AG09319 (cell line): ENCODE results near the gene COX14.

ENCODE experiments used
- DNase-seq: peaks from one replicate; pipeline ENCODE4 v3.0.0-alpha.2; 2010; ENCODE audit warnings: low read depth; ENCODE audit errors: extremely low read depth
- CTCF ChIP-seq: IDR thresholded peaks from 2 replicates; pipeline ENCODE4 v1.5.1; 2011; ENCODE audit warnings: low read depth, mild to moderate bottlenecking, inconsistent platforms, low read length, moderate library complexity

COX14 gene

DNA sequence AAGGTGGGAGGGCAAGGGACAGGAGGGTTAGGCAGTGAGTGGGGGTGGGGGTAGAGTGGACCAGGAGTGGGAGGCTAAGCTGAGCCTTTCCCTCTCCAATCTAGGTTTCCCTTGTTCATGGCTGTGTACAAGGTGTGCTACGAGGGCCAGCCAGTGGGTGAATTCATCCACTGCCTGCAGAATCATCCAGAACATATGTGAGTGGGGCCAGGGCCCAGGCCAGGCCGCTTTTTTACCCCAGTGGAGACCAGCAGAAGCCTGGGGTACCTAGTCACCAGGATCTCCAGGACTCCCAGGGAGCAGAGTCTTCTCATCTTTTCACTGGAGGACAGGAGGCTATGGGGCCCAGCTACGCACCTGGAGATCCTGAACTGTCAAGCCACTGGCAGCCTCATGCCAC lies 2.7 kb upstream of the COX14 start:
- no peak for TF ChIP-seq CTCF
- no peak for DNase-seq

GRCh38 chr12:50110127-50110761 lies 1.8 kb upstream of the COX14 start:
- TF ChIP-seq CTCF = no peak
- DNase-seq = no peak

DNA sequence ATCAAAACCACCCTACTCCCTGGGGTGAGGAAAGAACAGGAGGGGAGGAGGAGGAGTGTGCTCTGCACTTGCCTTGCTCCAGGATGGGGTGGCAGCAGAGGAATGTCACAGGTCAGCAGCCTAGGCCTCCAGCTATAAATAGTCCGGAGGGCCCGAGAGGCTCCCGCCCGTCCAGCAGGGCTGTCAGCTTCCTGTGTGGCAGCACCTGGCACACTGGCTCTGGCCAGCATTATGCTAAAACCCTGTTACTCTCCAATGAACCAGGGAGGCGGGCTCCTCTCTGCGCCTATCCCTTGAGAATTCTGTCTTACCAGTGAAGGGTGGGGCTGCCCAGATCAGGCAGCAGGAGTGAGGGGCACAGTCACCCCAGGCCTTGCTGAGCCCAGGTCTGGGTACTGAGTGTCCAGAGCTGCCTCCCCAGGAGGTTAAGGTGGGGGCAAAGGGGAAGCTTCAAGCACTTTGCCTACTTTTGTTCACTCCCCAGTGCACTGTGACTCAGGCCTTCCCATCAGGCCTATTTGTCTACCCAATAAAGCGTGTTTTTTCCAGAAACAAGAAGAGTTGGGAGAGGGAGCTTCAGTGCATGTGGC lies 1.2 kb upstream of the COX14 start:
- DNase-seq = no peak
- TF ChIP-seq CTCF = no peak

DNA sequence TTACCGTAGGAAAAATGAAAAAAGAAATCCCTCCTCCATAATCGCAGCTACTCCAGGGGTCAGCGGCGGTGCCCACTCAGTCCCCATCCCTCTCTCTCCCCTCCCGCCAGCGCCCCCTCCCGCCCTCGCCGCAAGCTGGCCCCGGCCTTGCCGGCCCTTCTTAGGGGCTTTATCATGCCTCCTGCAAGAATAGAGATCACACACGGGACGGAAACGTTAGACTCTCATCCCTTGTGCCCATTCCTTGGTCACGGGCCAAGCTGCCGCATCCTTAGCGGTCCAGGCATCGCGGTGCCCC lies 692 bp upstream of the COX14 start:
- no peak for DNase-seq
- no peak for TF ChIP-seq CTCF

DNA sequence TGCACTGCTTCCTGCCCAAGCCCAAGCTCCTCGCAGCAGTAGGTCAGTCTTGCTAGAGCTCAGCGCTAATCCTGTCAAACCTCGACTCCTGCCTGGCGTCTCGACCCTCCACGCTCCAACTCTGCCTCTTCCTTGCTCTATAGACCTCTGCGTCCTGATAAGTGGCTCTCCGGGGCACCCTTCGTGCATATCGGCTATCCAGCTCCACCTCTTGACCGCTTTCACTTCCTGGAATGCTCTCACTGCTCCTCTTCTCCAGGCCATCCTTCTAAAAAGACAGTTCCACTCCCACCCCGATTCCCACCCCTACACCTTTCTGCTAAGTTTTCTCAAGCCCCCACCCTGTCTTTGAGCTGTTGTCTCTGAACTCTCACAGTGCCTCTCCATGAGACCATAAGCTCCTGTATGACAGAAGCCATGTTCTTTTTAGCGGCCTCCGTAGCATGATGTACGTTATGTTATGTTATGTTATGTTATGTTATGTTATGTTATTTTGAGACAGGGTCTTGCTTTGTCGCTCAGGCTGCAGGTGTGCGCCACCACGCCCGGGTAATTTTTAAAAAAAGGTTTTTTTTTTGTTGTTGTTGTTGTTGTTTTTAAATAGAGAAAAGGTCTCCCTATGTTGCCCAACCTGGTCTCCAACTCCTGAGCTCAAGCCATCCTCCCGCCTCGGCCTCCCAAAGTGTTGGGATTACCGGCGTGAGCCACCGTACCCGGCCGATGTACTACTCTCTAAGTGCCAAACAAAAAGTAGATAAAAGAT lies 601 bp downstream of the COX14 start:
- TF ChIP-seq CTCF = no peak
- DNase-seq = no peak

GRCh38 chr12:50117057-50117622 lies 5.1 kb downstream of the COX14 start:
- TF ChIP-seq CTCF = no peak
- DNase-seq = no peak

DNA sequence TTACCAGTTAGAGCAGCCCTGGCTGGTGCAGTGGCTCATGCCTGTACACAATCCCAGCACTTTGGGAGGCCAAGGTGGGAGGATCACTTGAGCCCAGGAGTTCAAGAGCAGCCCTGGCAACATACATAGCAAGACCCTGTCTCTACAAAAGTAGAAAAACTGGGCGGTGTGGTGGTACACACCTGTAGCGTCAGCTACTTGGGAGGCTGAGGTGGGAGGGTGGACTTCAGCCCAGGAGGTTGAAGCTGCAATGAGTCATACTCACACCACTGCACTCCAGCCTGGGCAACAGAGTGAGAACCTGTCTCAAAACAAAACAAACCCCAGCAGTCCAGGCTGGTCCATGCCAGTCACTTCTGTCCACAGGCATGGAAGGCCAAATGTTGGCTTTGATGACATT lies 7.4 kb downstream of the COX14 start:
- DNase-seq = no peak
- TF ChIP-seq CTCF = no peak
